NCI-H748 treated with DMSO at 0.1 percent for 48 hours (cell line): ENCODE data around the gene MBP.

Experiments
- DNase-seq: peaks from one replicate; lab custom pipeline; 2025; lab: John Stamatoyannopoulos, UW

MBP gene

GRCh38 chr18:77133835-77134496, 1.4 kb upstream of the MBP start:
- DNase-seq = peak; percentile 7

GRCh38 chr18:77133051-77133834, 660 bp upstream of the MBP start:
- no peak for DNase-seq

GRCh38 chr18:77131652-77132368, 773 bp downstream of the MBP start:
- DNase-seq = peak; percentile 44

DNA sequence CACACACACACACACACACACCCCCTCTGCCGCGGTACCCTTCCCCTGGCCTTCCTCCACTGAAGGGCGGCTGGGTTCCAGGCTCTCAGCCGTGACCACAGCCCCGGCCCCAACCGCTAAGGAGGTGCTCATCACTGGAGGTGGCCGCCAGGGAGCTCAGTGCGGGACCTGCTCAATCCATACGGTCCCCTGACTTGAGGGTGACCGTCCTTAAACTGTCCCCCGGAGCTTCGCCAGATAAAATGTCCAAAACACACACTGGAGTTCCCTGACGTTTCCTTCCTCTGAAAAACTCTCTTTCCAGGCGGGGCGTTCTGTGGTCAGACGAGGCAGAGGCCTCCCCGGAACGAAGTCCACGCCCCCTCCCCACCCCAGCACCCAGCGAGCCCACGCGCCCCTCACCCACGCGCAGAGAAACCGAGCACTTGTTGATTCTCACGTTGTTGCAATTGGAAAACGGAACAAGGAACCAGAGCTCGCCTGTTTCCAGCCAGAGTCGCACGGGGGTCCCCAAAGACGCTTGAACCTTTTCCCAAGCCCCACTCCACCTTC, 1.4 kb downstream of the MBP start:
- DNase-seq = no peak

DNA sequence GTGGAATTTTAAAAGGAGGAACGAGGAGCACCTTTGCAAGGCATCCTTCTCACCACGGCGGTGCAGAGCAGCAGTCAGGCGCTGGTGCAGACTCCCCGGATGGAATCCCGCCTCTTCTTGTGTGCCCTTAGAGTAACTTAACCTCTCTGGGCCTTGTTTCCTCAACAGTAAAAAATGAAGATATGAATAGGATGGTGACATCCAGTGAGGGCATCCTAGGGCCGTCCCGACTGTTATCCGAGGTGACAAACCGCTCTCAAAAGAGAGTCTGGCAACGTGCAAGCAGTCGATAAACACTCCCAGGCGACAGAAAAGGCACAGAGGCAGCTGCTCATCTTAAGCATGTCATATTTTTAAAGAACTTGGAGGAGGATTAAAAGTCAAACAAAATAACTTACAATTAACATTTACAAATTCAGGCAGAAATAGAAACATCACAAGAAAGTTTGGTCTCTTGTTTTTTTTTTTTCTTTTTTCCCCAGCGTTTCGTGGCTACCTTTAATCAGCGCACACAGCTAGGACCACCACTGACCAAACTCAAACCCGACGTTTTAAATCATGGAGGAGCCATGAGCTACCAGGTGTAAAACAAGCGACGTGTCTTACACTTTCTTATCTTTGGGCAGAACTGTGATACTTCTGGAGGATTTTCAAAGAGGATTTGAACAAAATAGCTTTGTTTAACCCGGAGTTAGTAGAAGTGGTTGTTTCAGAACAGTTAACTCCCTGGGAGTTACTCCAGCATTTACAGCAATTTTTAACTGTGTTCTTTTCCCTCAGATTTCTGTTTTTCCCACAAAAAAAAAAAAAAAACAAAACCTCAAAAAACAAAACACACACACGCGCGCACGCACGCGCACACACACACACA, 2.1 kb downstream of the MBP start:
- no peak for DNase-seq

- no peak for DNase-seq
Measured at GRCh38 chr18:77129150-77129551, 3.4 kb downstream of the MBP start.

DNA sequence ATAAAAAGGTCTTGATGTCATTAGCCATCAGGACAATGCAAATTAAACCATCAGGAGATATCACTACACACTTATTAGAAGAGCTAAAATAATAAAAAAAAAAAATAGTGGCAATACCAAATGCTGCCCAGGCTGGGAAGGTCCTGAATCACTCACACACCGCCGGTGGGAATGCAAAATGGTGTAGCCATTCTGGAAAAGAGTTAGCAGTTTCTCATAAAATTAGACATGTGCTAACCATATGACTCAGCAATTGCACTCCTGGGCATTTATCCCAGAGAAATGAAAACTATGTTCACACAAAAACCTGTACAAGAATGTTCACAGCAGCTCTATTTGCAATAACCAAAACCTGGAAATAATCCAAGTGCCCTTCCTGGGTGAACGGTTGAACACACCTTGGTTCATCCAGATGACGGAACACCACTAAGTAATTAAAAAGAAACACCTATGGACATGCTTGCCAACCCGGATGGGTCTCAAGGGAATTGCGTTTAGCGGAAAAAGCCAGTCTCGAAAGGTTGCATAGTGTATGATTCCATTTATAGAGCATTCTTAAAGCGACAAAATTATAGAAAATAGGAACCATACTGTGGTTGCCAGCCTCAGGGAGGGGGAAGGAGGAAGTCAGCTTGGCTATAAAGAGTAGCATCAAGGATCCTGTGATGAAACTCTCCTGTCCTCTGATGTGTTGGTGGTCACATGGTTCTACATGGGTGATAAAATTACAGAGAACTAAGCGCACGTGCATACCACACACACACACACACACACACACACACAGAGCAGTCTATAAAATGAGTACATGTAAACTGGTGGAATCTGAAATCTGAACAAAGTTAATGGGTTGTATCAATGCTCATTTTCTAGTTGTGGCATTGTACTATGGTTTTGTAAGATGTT, 4.6 kb downstream of the MBP start:
- DNase-seq = no peak

- no peak for DNase-seq
Measured at GRCh38 chr18:77124452-77124922, 8.1 kb downstream of the MBP start.

DNA sequence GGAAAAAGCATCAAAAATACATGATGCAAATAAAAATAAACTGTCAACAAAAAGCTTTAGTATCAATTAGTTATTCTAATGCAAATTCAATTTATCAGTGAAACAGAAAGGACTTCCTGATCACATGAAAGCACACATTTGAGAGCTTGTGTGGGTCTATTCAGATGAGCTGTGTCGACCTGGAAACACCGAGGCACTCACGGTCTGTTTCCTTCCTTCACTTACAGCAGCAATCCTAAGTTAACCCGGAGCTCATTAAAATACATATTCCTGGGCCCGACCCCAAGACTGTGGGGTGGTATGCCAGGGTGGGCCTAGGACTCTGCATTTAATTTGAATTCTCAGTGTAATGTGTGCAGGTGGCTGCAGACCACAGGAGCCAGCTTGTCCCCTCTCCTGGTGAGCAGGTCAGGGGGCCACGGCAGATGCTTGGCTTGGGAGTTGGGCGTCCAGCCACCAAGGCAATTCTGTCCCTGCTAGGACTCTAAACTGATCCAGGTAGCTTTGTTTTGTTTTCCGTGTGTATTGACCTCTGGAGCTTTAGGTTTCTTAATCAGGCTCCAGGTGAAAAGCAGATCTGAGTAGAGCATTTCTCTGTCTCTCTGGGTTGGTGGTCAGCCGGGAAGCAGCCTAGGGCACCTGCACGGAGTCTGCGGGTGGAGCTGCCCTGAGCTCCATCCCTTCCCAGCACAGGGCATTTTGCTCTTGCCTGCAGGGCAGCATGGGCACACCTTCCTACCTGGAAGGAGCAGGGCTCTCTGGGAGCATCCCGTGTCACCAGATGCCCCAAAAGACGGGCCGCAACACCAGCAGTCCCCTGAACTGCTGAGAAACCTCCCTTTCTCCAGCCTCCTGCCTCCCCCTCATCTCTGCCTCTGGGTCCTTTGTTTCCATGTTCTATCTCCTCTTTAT, 9.0 kb downstream of the MBP start:
- DNase-seq = no peak

GRCh38 chr18:77121523-77121922, 11.1 kb downstream of the MBP start:
- DNase-seq = no peak

DNA sequence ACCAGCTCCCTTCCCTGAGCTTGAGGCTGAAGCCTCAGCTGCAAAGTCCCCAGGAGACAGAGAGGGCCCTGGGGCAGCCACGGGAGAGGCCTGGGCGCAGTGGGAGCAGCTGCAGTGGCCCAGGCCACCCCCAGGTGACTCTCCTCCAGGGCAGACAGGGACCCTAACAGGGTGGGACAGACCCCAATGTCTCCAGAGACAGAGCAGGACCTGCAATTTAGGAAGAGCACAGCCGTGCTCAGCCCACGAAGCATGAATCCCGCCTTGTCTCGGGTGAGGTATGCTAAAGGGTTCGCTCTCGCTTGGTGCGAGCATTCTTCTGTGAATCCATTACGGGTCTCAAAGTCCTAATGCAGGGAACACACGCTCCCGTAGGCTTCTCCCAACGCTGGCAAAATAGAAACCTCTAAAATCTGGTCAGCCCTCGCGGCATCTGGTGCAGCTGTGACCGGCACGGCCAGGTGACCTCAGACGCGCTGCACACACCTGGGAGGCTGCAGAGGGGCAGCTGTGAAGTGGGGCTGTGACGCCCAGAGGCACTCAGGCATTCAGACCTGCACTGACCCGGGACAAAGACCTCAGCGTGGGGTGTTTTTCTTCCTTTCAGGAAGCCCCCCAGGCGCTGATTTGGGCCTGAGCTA, 12.6 kb downstream of the MBP start:
- DNase-seq = no peak

GRCh38 chr18:77119101-77119850, 13.3 kb downstream of the MBP start:
- no peak for DNase-seq

- no peak for DNase-seq
Measured at GRCh38 chr18:77118256-77119090, 14.1 kb downstream of the MBP start.

- no peak for DNase-seq
Measured at GRCh38 chr18:77116201-77117080, 16.1 kb downstream of the MBP start.

- DNase-seq = no peak
Measured at GRCh38 chr18:77115192-77115953, 17.2 kb downstream of the MBP start.
